IMR-90 (cell line): ENCODE results near the gene ARHGEF4.
A peak's percentile ranks its signal among the peaks of the same experiment; 100 is the strongest.

ENCODE experiments used
- CEBPB ChIP-seq: IDR thresholded peaks from 2 replicates; pipeline ENCODE4 v1.6.1; 2012; ENCODE audit warnings: low read depth, low read length, improper control_type of control experiment
- CTCF ChIP-seq: conservative IDR thresholded peaks from 2 replicates; pipeline ENCODE4 v1.5.1; 2012; ENCODE audit warnings: mild to moderate bottlenecking, low read depth, low read length, improper control_type of control experiment
- POLR2A ChIP-seq: IDR thresholded peaks from 2 replicates; pipeline ENCODE4 v1.6.1; 2012; ENCODE audit warnings: mild to moderate bottlenecking, low read depth, low read length
- RAD21 ChIP-seq: IDR thresholded peaks from 2 replicates; pipeline ENCODE4 v1.6.1; 2012; ENCODE audit warnings: low read length, improper control_type of control experiment

DNA sequence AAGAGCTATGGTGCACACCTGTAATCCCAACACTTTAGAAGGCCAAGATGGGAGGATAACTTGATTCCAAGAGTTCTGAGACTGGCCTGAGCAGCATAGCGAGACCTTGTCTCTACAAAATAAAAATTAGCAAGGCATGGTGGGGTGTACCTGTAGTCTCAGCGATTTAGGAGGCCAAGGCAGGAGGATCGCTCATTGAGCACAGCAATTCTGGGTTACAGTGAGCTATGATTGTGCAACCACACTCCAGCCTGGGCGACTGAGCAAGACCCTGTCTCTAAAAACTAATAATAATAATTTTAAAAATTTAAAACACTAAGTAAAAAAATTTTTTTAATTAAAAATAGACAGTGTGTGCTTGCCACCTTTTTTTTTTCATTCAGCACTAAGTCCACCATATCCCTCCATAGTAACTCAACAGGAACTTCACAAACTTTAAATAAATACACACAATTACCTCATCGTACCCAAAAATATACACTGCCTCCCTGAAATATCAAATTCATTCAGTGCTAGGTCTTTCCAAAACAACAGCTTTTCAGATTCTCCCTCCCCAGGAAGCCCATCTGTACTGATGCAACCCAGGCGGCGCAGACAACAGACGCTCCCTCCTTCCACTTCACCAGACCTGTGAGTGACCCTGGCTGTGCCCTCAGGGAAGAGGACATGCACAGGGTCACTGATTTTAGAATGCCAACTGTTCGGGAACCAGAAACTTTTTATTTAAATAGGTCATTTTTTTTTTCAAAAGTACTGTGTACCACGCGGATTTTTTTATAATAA, 227.0 kb downstream of the ARHGEF4 start:
- no peak for TF ChIP-seq CTCF
- no peak for TF ChIP-seq POLR2A
- TF ChIP-seq RAD21, result no peak
- peak; percentile 51 for TF ChIP-seq CEBPB
